ENCODE results near the gene EXOC4.

DNA sequence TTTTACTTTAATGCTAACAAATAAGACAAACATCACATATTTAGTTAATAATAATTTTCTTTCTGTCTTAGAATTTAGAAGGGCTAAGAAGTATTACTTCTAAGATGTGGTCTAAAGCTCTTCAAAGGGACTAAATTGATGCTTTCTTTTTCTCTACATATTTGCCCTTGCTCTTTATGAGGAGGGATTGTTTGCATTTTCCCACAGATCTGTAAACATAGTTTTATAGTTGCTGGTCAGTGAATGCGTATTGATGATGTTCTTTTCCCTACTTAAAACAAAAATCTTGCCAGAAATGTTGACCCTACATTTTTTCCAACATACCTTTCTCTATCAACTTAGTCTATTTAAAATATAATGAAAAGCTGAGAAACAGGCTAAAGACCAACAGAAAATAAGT is 501.8 kb downstream of the EXOC4 start:
- TF ChIP-seq CTCF (IDR thresholded peaks at IDR 0.05), result no peak
- TF ChIP-seq POLR2A (IDR thresholded peaks at IDR 0.05), result no peak
